K562 (cell line): Measurements from ENCODE around the gene GDAP2. TPM values are rescaled to one million over a fixed set of nuclear protein-coding genes. Genes with fewer than 3 reads are reported as not detected.

Source experiments
- ARNT ChIP-seq, 2 experiments: fragments of 450-650 bp; IDR thresholded peaks; 2 replicates each; pipeline ENCODE4 v1.6.1; 2016; ENCODE audit warnings: mild to moderate bottlenecking in 1 of 2
- BRD4 ChIP-seq: fragments of 200-600 bp; sonication (generic); IDR thresholded peaks from 2 replicates; pipeline ENCODE4 v1.6.1; 2017; ENCODE audit warnings: inconsistent platforms
- CBX1 ChIP-seq: sonication (generic); IDR thresholded peaks from 2 replicates; pipeline ENCODE4 v1.6.1; 2016; ENCODE audit warnings: antibody characterized with exemption, low read depth, mild to moderate bottlenecking
- CHD4 ChIP-seq: fragments of 200-600 bp; sonication (generic); IDR thresholded peaks from 3 replicates; pipeline ENCODE4 v1.6.1; 2012; ENCODE audit warnings: low read depth, mild to moderate bottlenecking, mixed read lengths, low read length, inconsistent platforms; ENCODE audit not compliant: insufficient read depth, insufficient replicate concordance, poor library complexity, severe bottlenecking
- ETV1 ChIP-seq: fragments of 450-650 bp; conservative IDR thresholded peaks from 2 replicates; pipeline ENCODE4 v1.6.1; 2016; ENCODE audit warnings: missing genetic modification characterization, control low read depth, low read depth, missing compliant biosample characterization
- EWSR1 ChIP-seq: fragments of 450-650 bp; IDR thresholded peaks from 2 replicates; pipeline ENCODE4 v1.6.1; 2018; ENCODE audit warnings: borderline replicate concordance, mild to moderate bottlenecking, low read depth, moderate library complexity; ENCODE audit not compliant: partially characterized antibody
- HMG20A ChIP-seq: fragments of 450-650 bp; formaldehyde crosslinking; conservative IDR thresholded peaks from 2 replicates; pipeline ENCODE4 v1.4.0; 2020; ENCODE audit warnings: mild to moderate bottlenecking, mixed read lengths
- HNRNPH1 ChIP-seq: fragments of 200-400 bp; formaldehyde crosslinking; optimal IDR thresholded peaks from 2 replicates; pipeline ENCODE3; 2017; ENCODE audit warnings: low read depth, mild to moderate bottlenecking, low read length, moderate library complexity
- HNRNPK ChIP-seq: fragments of 200-400 bp; formaldehyde crosslinking; IDR thresholded peaks from one replicate; pipeline ENCODE4 v1.6.1; 2018; ENCODE audit warnings: mild to moderate bottlenecking, low read depth, low read length; ENCODE audit not compliant: poor library complexity, severe bottlenecking
- JUN ChIP-seq, 2 experiments: sonication (generic) in 1 of 2; formaldehyde crosslinking in 1 of 2; IDR thresholded peaks; 2 replicates each; pipeline versions ENCODE4 v1.6.1 to v1.8.0; 2012 to 2022; ENCODE audit warnings: borderline replicate concordance in 2 of 2, mild to moderate bottlenecking in 2 of 2, improper control_type of control experiment in 1 of 2, low read depth in 1 of 2, low read length in 1 of 2, missing genetic modification reagents in 1 of 2
- MAFF ChIP-seq: IDR thresholded peaks from 2 replicates; pipeline ENCODE4 v1.6.1; 2012; ENCODE audit warnings: low read length, improper control_type of control experiment
- MAX ChIP-seq: sonication (generic); formaldehyde crosslinking; IDR thresholded peaks from 2 replicates; pipeline ENCODE4 v1.9.0; 2022; ENCODE audit warnings: mild to moderate bottlenecking, missing genetic modification reagents
- MECOM ChIP-seq: fragments of 250-450 bp; sonication (Bioruptor Pico); IDR thresholded peaks from 2 replicates; pipeline ENCODE4 v1.8.0; 2022; ENCODE audit warnings: inconsistent platforms
- NUFIP1 ChIP-seq: fragments of 450-650 bp; IDR thresholded peaks from 2 replicates; pipeline ENCODE4 v1.6.1; 2018; ENCODE audit not compliant: partially characterized antibody
- POLR2H ChIP-seq: IDR thresholded peaks from 2 replicates; pipeline ENCODE4 v1.6.1; 2016; ENCODE audit warnings: missing genetic modification characterization, low read depth, mild to moderate bottlenecking, control low read depth, missing compliant biosample characterization, moderate library complexity
- RBM39 ChIP-seq: fragments of 200-400 bp; formaldehyde crosslinking; optimal IDR thresholded peaks from 2 replicates; pipeline ENCODE3; 2018; ENCODE audit warnings: low read depth, low read length
- SMAD3 ChIP-seq: fragments of 450-650 bp; formaldehyde crosslinking; conservative IDR thresholded peaks from 2 replicates; pipeline ENCODE4 v1.4.0; 2020; ENCODE audit warnings: mild to moderate bottlenecking
- SP2 ChIP-seq: IDR thresholded peaks from 2 replicates; pipeline ENCODE4 v1.6.1; 2011; ENCODE audit warnings: mild to moderate bottlenecking, low read depth, low read length, moderate library complexity; ENCODE audit not compliant: poor library complexity, severe bottlenecking; ENCODE audit errors: extremely low read depth
- SREBF1 ChIP-seq: fragments of 150-350 bp; IDR thresholded peaks from 2 replicates; pipeline ENCODE4 v1.6.1; 2014; ENCODE audit warnings: antibody characterized with exemption, low read depth, low read length, borderline replicate concordance
- U2AF1 ChIP-seq: fragments of 200-400 bp; formaldehyde crosslinking; optimal IDR thresholded peaks from 2 replicates; pipeline ENCODE3; 2017; ENCODE audit warnings: mild to moderate bottlenecking, low read depth, low read length, moderate library complexity
- ZNF197 ChIP-seq: fragments of 200-800 bp; sonication (Bioruptor generic); IDR thresholded peaks from 2 replicates; pipeline ENCODE4 v1.6.1; 2016; ENCODE audit warnings: low read depth, missing genetic modification characterization, missing compliant biosample characterization
- ZNF239 ChIP-seq: fragments of 250-450 bp; sonication (Bioruptor Pico); IDR thresholded peaks from 2 replicates; pipeline ENCODE4 v1.4.0; 2020; ENCODE audit warnings: mild to moderate bottlenecking
- ZNF24 ChIP-seq: fragments of 450-650 bp; IDR thresholded peaks from 2 replicates; pipeline ENCODE4 v1.6.1; 2016
- ZNF449 ChIP-seq: fragments of 250-450 bp; sonication (Bioruptor Pico); IDR thresholded peaks from 2 replicates; pipeline ENCODE4 v1.8.0; 2022; ENCODE audit warnings: moderate library complexity, mild to moderate bottlenecking, inconsistent platforms
- ZNF586 ChIP-seq: fragments of 450-650 bp; formaldehyde crosslinking; conservative IDR thresholded peaks from 2 replicates; pipeline ENCODE4 v1.4.0; 2020; ENCODE audit warnings: mild to moderate bottlenecking, moderate library complexity
- ZNF740 ChIP-seq, 3 experiments: fragments of 200-800 bp in 1 of 3; sonication (Bioruptor generic) in 1 of 3; sonication (generic) in 1 of 3; formaldehyde crosslinking in 1 of 3; IDR thresholded peaks; 2 replicates each; pipeline versions ENCODE4 v1.6.1 to v1.8.0; 2016 to 2022; ENCODE audit warnings: mild to moderate bottlenecking in 2 of 3, missing compliant biosample characterization in 2 of 3, missing genetic modification characterization in 2 of 3, missing genetic modification reagents in 1 of 3
- polyA plus RNA-seq, 8 experiments: library from polyadenylated mRNA; depleted of rRNA in 4 of 8; stranded (reverse) in 5 of 8; unstranded in 3 of 8; fragments of >200 nt; fragmentation: Nextera tagmentation in 2 of 8; fragmentation: Illumina TruSeq in 1 of 8; extraction: Ambion mirVana in 2 of 8; extraction: Trizol in 1 of 8; gene quantifications; 2 replicates each; pipeline versions ENCODE4 v1.2.1 to v1.2.3, GENCODE V29; 2011 to 2014; ENCODE audit warnings: inconsistent platforms in 1 of 8, missing spikeins in 1 of 8
- total RNA-seq, 7 experiments: library from RNA; depleted of rRNA in 6 of 7; stranded (reverse); fragments of >200 nt in 6 of 7; fragmentation: Illumina TruSeq in 2 of 7; extraction: Trizol in 2 of 7; gene quantifications; 2 replicates each; pipeline versions ENCODE4 v1.2.1 to v1.2.3, GENCODE V29; 2011 to 2021; ENCODE audit warnings: low replicate concordance in 1 of 7

Gene GDAP2
- total and polyA plus RNA-seq, 9 of the 15 experiments (the other 6 are each of a cell fraction or from before 2014, with no cell fraction given): 4.1 to 23.1 (median 13.2) TPM

GRCh38 chr1:117929343-117930172 lies at the start of gene GDAP2, which contains the start of gene WDR3 (continued):
- TF ChIP-seq HNRNPK (no peak), ZNF740 (CRISPR knock-in tag; IDR thresholded peaks at IDR 0.05) (no peak), ZNF740 (tag; IDR thresholded peaks at IDR 0.05) (no peak), SMAD3 (CRISPR knock-in tag) (no peak), ZNF24 (no peak), ARNT (IDR thresholded peaks at IDR 0.05) (no peak), CHD4 (no peak), MAFF (no peak), MECOM (CRISPR knock-in tag) (no peak), ETV1 (peak; percentile 35), HNRNPH1 (no peak), SP2 (no peak), U2AF1 (no peak), SREBF1 (no peak), JUN (IDR thresholded peaks at IDR 0.05; ENCODE audit: borderline replicate concordance, low read depth, low read length) (peak; percentile 73; the same call in 1 of the 2 replicates), JUN (CRISPR knock-in tag; IDR thresholded peaks at IDR 0.05; ENCODE audit: borderline replicate concordance) (no peak), EWSR1 (no peak), RBM39 (no peak), MAX (peak; percentile 87), ZNF449 (CRISPR knock-in tag) (no peak), HMG20A (CRISPR knock-in tag) (no peak), ZNF586 (CRISPR knock-in tag) (no peak), POLR2H (tag) (no peak), CBX1 (no peak), ZNF197 (CRISPR knock-in tag) (no peak), BRD4 (no peak), NUFIP1 (no peak), ZNF239 (no peak)
